Raji (cell line): ENCODE results near the gene TERB1.

Experiments used
- POLR2A ChIP-seq: IDR thresholded peaks from 2 replicates; pipeline ENCODE4 v1.6.1; 2011; ENCODE audit warnings: low read depth, low read length, control low read depth; ENCODE audit not compliant: insufficient read depth

TERB1 gene

DNA sequence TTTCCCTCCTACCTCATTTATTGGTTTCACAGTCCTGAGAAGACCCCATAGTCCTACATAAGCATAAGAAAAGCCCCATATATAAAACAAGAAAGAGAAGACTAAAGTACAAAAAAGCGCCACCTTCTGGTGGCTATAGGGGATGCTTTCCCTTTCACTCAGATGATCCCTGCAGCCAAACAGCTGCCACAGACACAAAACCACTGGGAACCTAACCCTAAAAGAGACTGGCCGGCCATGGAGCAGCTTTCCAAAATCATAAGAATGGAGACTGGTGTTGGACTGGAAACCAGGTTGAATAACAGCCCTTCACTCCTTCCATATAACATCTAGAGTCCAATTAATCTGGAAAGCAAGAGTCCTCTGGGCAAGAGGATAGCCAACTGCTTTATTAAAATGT, 61.4 kb downstream of the TERB1 start:
- no peak for TF ChIP-seq POLR2A

DNA sequence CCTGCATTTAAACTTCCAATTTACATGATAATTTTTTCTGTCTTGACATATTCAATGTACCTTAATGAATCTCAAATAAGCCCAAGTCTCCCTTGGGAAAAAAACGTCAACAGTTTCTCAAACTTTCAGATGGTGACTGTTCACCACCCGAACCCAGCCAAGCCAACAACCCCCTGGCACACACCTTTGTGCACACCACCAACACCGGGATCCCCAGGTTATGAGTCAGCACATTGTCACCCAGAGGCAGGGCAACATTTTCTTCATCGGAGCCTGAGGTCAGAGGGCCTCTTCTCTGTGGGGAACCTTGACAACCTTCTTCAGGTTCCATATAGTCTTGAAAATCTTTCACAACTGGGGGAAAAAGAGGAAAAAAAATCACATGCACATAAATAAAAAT, 65.5 kb downstream of the TERB1 start:
- no peak for TF ChIP-seq POLR2A

DNA sequence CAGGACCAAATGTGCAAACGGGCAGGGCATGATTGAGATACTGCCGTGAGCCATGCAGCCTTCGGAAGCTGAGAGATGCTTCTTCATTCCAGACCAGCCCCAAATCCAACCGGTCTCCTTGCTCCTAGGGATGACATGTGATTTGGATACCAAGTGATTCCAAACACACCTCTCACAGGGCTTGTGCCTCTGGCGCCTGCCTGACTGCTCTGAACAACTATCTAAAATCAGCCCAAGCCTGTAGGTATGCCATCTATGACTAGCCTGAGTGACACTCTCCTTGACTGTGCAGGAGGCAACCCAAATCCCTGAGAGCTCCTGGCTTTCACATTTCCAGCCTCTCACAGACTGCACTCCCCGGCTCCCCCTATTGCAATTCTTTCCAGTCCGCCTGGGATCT, 70.3 kb downstream of the TERB1 start:
- TF ChIP-seq POLR2A, result no peak

DNA sequence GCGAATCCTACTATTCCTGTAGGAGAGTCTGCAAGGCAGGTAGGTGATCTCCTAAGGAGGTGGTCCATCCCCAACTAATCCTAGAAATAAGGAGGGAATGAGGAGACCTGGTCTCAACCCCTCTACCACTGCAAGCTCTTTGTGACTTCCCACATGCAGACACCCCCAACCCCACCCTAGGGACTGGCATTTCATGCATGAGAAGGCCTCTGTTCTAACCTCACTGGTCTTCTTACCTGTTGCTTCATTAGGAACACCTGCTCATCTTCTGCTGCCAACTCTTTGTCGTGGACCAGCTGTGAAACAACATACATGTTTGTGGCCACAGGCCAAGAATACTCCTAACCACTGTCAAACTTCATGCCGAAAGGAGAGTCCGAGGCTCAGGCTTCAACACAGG, 72.6 kb downstream of the TERB1 start:
- TF ChIP-seq POLR2A, result no peak

DNA sequence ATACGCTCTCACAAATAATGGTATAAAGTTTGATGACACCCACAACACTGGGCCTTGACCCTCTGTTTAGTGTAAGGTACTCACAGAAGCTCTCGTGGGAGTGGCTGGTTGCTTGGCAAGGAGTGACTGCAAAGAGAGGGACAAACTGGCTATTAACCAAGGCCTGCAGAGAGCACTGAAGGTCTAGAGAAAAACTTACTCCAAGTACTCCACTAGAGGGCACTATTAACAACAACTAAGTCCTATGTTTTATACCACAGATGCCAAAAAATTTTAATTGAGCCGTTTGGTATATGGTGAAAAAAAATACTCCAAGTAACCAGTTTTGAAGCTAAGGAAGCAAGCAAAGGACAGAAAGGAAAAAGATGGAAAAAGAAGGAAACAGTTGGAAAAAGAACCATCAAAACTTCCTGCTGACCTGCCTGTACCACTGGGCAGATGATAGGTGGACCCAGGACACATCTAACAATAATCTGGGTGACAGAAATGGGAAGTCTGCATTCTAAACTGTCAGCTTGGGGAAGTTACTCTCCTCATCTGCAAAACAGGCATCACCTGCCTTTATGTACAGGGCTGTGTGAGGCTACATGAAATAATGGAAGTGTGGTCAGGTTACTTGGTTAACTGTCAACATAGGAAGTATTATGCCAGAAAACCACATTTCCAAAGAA, 73.1 kb downstream of the TERB1 start:
- TF ChIP-seq POLR2A, result no peak

DNA sequence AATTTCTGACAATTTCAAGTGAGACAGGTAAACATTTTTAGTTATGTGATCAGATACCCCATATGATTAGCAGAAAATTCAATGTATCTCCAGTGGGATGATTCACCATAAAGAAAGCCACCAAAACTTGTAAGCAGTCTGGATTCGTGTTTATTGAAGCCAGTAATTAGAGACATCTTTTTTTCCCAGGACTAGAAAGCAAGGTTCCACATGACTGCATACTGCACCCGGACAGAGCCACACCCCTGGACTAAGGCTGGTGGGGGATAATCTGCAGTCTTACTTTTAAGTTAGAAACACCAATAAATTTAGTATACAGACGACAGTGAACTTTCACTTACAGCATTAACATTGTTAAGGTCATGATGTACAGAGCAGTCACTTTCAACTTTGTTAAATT, 80.6 kb downstream of the TERB1 start:
- TF ChIP-seq POLR2A, result no peak

DNA sequence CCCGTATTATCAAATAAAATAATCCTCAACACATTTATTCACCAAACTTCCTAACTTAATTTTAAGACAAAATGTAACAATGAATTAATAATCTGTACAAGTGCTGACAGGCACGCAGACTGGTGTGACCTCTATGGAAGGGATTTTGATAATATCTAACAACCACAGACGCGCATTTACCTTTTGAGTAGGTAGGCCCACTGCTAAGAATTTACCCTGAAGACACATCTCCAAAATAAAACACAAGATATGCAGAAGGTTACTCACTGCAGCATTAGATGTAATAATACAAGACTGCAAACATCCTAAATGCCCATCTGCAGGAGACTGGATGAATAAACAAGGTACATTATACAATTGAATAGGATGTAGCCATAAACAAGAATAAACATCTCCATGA, 82.1 kb downstream of the TERB1 start:
- TF ChIP-seq POLR2A, result no peak

DNA sequence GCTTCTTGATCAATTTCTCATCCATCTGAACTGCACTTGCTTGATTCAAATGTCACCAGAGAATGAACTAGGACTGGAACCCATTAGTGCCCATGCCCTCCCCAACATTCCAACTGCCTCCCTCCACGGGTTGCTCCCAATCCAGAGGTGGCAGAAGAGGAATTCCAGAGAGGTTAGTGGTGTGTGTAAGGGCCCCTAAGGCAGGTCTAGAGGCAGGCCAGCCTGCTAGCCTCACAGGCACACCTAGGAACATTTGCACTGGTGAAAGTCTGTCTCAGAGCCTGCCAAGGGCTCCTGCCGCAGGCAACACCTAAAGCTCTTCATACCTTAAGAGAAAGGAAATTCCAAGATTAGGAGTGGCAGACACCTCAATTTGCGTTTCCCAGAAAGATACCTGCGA, 83.6 kb downstream of the TERB1 start:
- no peak for TF ChIP-seq POLR2A

DNA sequence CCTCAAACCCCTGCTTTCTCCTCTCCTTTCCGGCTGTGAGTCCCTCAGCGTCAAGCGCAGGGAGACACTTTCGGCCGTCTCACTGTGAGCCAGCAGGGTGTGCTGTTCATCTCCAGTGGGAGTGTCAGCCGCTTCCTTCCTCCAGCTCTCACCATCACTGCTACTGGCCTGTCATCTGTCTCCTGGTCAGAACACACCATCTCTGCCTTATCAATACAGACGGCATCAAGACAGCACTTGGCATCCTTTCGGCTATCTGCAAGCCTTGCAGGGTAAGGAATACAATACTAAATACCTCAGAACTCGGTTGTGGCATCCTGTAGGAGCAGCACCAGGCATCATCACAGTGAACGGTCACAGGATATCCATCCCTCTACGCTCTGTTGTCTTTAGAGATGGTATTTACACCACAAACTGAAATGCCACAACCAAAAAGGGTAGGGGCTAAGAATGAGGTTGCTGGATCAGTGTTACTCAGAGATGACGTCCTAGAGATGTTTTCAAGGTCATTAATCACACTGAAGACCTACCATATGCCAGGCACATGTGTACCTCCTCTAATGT, 84.2 kb downstream of the TERB1 start:
- TF ChIP-seq POLR2A, result no peak

DNA sequence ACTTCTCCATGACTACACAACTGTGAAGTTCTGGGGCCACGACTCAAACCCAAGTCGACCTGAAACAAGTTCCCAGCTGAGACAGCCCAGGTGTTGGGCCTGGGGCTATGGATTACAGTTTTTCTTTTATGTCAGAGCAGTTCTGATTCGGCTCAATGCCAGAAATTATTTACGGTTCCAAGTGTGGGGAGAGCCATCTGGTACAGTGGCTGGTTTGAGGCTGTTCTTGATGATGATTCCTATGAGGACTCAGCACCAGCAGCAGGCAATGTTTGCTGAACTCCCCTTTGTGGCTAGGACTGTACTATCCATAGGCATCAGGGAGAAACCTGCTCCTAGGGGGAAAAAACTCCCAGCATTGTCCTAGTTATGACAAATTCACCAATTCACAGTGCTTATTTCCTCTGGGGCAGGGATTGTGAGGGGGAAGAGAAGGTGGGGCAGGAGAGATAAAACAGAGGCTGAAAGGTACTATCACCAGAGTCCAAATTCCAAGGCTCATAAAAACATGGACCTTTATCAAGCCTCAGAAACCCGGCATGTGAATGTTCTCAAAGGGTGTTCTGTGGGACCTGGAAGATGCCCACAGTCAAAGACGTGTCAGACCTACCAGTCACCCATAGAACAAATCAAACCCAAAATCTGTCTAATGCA, 86.6 kb downstream of the TERB1 start:
- no peak for TF ChIP-seq POLR2A

DNA sequence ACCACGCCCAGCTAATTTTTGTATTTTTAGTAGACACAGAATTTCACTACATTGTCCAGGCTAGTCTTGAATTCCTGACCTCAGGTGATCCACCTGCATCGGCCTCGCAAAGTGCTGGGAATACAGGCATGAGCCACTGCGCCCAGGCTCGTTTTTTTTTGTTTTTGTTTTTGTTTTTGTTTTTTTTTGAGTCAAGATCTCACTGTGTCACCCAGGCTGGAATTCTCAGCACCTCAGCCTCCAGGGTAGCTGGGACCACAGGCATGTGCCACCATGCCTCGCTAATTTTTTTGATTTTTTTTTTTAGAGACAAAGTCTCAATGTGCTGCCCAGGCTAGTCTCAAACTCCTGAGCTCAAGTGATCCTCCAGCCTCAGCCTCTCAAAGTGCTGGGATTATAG, 87.3 kb downstream of the TERB1 start:
- no peak for TF ChIP-seq POLR2A

DNA sequence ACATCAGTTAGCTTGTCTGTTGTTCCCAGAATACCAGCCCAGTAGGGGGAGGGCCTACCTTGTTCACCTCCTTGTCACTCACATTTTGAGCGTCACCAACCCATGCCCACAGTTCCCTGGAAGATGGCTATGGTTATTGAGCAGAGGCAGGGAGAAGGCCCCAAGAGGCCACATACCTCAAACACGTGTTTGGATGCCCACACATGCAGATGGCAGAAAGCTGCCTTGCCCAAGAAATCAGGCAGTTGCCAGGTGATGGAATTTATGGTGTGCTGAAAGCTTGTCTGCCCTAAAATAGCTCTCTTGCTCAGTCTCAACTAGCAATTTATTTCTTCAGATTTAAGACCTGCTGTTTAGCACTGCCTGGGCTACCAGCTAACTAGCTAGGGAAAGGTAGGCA, 88.3 kb downstream of the TERB1 start:
- no peak for TF ChIP-seq POLR2A

DNA sequence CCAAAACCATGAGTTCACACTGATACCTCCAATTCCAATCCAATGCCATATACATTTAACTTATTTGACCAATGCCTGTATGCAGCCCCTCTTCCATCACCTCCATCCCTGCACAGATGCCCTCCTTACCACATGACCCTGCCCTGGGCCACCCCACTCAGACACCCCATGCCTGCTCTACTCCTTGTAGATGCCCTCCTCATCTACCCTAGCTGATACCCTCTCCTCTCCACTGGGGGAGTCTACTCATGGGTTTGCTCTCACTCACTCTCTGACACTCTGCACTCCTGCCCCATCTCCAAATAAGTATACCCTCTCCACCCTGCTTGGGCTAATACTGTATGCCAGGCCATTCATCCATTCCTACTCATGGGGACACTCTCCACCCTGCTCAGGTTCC, 88.9 kb downstream of the TERB1 start:
- no peak for TF ChIP-seq POLR2A

DNA sequence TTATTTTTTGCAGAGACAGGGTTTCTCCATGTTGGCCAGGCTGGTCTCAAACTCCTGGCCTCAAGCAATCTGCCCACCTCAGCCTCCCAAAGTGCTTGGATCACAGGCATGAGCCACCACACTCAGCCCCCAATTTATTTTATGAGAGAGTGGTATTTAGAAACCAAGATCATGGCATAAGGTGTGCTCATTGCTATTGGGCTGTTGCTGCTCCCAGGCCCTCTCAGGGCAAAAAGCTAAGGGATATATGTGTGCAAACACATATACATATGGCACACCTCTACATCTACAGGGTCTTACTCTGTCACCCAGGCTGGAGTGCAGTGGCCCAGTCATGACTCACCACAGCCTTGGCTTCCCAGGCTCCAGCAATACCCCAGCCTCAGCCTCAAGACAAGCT, 89.8 kb downstream of the TERB1 start:
- no peak for TF ChIP-seq POLR2A

DNA sequence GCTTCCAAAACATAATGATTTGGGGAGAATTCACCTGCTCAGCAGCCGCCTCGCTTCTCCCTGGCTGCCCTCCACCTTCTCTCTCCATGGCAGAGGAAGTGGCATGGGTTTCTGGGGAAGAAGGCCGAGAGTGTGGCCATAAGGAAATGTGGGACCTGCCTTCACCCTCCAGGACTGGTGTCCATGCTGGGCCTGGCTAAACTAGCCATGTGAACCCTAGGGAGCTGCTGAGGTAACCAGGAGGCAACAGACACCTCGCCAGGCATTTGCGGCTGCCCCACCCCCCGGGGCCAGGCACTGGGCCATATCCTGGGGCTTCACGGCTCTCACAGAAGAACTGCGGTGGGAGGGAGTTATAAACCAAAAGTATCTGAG, 94.9 kb downstream of the TERB1 start:
- no peak for TF ChIP-seq POLR2A

DNA sequence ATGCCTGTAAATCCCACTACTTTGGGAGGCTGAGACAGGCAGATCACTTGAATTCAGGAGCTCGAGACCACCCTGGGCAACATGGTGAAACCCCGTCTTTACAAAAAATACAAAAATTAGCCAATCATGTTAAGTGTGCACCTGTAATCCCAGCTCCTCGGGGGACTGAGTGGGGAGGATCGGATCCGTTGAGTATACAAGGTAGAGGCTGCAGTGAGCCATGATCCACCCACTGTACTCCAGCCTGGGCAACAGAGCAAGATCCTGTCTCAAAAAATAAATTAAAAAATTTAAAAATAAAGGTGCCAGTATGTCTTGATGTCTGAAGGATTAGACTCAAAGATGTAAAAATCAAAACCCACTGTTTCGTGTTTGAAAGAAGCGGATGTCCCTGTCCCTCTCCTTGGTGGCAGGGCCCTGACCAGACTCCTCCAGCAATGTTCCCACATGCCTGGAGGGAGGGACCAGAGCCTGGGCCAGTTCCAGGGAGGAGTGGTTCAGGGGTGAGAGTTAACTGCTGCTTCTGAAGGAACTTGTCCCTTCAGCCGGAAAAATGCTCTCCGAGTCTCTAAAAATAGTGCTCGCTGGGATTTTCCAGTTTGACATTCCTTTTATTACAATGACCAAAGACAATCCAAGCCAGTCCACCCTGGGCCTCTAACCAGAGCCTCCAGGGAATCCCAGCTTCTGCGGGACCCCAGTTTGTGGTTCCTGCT, 95.4 kb downstream of the TERB1 start:
- no peak for TF ChIP-seq POLR2A
